Liver (tissue), 9 donors: ENCODE data around the gene PEX16. TPM values are rescaled to one million over a fixed set of nuclear protein-coding genes. Genes with fewer than 3 reads are reported as not detected.

Experiments
- DNase-seq: peaks from one replicate; pipeline ENCODE4 v3.0.0-alpha.2; 2017; ENCODE audit warnings: low spot score
- H3K27ac ChIP-seq, 2 donors: one replicate each; pipeline ENCODE4 v1.7.0; 2013; ENCODE audit warnings: inconsistent platforms in 2 of 2, low read length in 2 of 2, control low read depth in 1 of 2, low read depth in 1 of 2, mild to moderate bottlenecking in 1 of 2
- H3K27me3 ChIP-seq, 4 donors: one replicate each; pipeline versions ENCODE4 v1.6.1 to v1.7.0; 2013; ENCODE audit warnings: low read length in 3 of 4, inconsistent platforms in 1 of 4, mild to moderate bottlenecking in 1 of 4, moderate library complexity in 1 of 4; ENCODE audit not compliant: control insufficient read depth in 4 of 4, insufficient read depth in 4 of 4
- H3K36me3 ChIP-seq, 4 donors: one replicate each; pipeline versions ENCODE4 v1.6.1 to v1.7.0; 2013; ENCODE audit warnings: low read length in 3 of 4, mild to moderate bottlenecking in 3 of 4, low read depth in 1 of 4, moderate library complexity in 1 of 4; ENCODE audit not compliant: control insufficient read depth in 4 of 4, insufficient read depth in 3 of 4
- H3K4me1 ChIP-seq, 4 donors: one replicate each; pipeline versions ENCODE4 v1.6.1 to v1.7.0; 2013; ENCODE audit warnings: low read length in 3 of 4, mild to moderate bottlenecking in 3 of 4, moderate library complexity in 1 of 4; ENCODE audit not compliant: control insufficient read depth in 4 of 4, insufficient read depth in 4 of 4
- H3K4me3 ChIP-seq, 3 donors: one replicate each; pipeline versions ENCODE4 v1.6.1 to v1.7.0; 2013; ENCODE audit warnings: low read length in 3 of 3, control low read depth in 1 of 3, low read depth in 1 of 3, mild to moderate bottlenecking in 1 of 3
- H3K9ac ChIP-seq, 2 donors: one replicate each; pipeline ENCODE4 v1.7.0; 2013; ENCODE audit warnings: low read length in 2 of 2, mild to moderate bottlenecking in 2 of 2, moderate library complexity in 2 of 2, control low read depth in 1 of 2, low read depth in 1 of 2
- H3K9me3 ChIP-seq, 4 donors: one replicate each; pipeline versions ENCODE4 v1.6.1 to v1.7.0; 2013; ENCODE audit warnings: low read length in 3 of 4; ENCODE audit not compliant: control insufficient read depth in 4 of 4
- FOXA1 ChIP-seq: IDR thresholded peaks from 2 replicates; pipeline ENCODE4 v1.6.1; 2016; ENCODE audit warnings: antibody characterized with exemption
- FOXA2 ChIP-seq: IDR thresholded peaks from 2 replicates; pipeline ENCODE4 v1.6.1; 2016; ENCODE audit warnings: antibody characterized with exemption
- GABPA ChIP-seq, 2 donors: IDR thresholded peaks in 1 of 2; conservative IDR thresholded peaks in 1 of 2; 2 replicates each; pipeline ENCODE4 v1.6.1; 2016; ENCODE audit warnings: antibody characterized with exemption in 2 of 2, mild to moderate bottlenecking in 1 of 2, moderate library complexity in 1 of 2
- NR2F2 ChIP-seq: IDR thresholded peaks from 2 replicates; pipeline ENCODE4 v1.6.1; 2016; ENCODE audit warnings: antibody characterized with exemption
- RAD21 ChIP-seq, 2 donors: IDR thresholded peaks; 2 replicates each; pipeline ENCODE4 v1.6.1; 2016; ENCODE audit warnings: antibody characterized with exemption in 2 of 2, mild to moderate bottlenecking in 2 of 2
- RXRA ChIP-seq, 2 donors: IDR thresholded peaks; 2 replicates each; pipeline ENCODE4 v1.6.1; 2017 to 2018; ENCODE audit warnings: antibody characterized with exemption in 2 of 2, mild to moderate bottlenecking in 1 of 2
- SP1 ChIP-seq: IDR thresholded peaks from 2 replicates; pipeline ENCODE4 v1.6.1; 2018; ENCODE audit warnings: antibody characterized with exemption, mild to moderate bottlenecking
- TAF1 ChIP-seq: conservative IDR thresholded peaks from 2 replicates; pipeline ENCODE4 v1.6.1; 2016; ENCODE audit warnings: antibody characterized with exemption, mild to moderate bottlenecking
- YY1 ChIP-seq: IDR thresholded peaks from 2 replicates; pipeline ENCODE4 v1.6.1; 2016; ENCODE audit warnings: antibody characterized with exemption, mild to moderate bottlenecking
- WGBS: extraction: QIAGEN DNeasy Blood & Tissue Kit; methylation state at CpG from one replicate; pipeline ENCODE4 v1.1.7; 2013; 5-methylcytosine and 5-hydroxymethylcytosine counted together
- polyA plus RNA-seq, 2 donors: library from polyadenylated mRNA; stranded (reverse) in 1 of 2; unstranded in 1 of 2; fragments of 200-250 nt in 1 of 2; fragments of >200 nt in 1 of 2; fragmentation: Nextera tagmentation in 1 of 2; extraction: Ambion mirVana in 1 of 2; gene quantifications; one replicate each; pipeline versions ENCODE4 v1.2.1 to v1.2.3, GENCODE V29; 2013 to 2015
- total RNA-seq, 2 donors: library from RNA; depleted of rRNA; stranded (reverse); fragments of >200 nt; gene quantifications; one replicate each; pipeline ENCODE4 v1.2.3, GENCODE V29; 2014
- TF ChIP-seq, protein P1 (sequence below): IDR thresholded peaks from 2 replicates; pipeline ENCODE4 v1.6.1; 2016; ENCODE audit warnings: antibody characterized with exemption
- TF ChIP-seq, protein P2 (sequence below): fragments of 150-350 bp; IDR thresholded peaks from 2 replicates; pipeline ENCODE4 v1.5.1; 2017; ENCODE audit warnings: improper control_type of control experiment, low read depth, low read length; ENCODE audit not compliant: missing input control
- TF ChIP-seq, protein P3 (sequence below): IDR thresholded peaks from 2 replicates; pipeline ENCODE4 v1.6.1; 2016; ENCODE audit warnings: antibody characterized with exemption
- TF ChIP-seq, protein P4 (sequence below): IDR thresholded peaks from 2 replicates; pipeline ENCODE4 v1.6.1; 2016; ENCODE audit warnings: antibody characterized with exemption, mild to moderate bottlenecking
- TF ChIP-seq, protein P5 (sequence below): IDR thresholded peaks from 2 replicates; pipeline ENCODE4 v1.6.1; 2016; ENCODE audit warnings: antibody characterized with exemption
- donor health status: healthy.
- donor health status: healthy.
- donor health status: healthy.
- donor health status: healthy.
- donor health status: healthy.

Gene PEX16
- total and polyA plus RNA-seq, 4 donors, result 18.8 to 41.2 (median 29.8) TPM

DNA sequence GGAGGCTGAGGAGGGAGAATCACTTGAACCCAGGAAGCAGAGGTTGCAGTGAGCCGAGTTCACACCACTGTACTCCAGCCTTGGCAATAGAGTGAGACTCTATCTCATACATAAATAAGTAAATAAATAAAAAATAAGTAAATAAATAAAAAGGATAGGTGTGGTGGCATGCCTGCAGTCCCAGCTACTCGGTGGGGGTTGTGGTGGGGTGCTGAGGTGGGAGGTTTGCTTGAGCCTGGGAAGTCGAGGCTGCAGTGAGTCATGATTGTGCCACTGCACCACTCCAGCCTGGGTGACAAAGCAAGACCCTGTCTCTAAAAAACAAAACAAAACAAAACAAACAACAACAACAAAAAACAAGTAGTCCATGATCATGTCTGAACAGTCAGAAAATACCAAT lies 7.9 kb upstream of the PEX16 start (continued):
- TF ChIP-seq, protein P1, sequence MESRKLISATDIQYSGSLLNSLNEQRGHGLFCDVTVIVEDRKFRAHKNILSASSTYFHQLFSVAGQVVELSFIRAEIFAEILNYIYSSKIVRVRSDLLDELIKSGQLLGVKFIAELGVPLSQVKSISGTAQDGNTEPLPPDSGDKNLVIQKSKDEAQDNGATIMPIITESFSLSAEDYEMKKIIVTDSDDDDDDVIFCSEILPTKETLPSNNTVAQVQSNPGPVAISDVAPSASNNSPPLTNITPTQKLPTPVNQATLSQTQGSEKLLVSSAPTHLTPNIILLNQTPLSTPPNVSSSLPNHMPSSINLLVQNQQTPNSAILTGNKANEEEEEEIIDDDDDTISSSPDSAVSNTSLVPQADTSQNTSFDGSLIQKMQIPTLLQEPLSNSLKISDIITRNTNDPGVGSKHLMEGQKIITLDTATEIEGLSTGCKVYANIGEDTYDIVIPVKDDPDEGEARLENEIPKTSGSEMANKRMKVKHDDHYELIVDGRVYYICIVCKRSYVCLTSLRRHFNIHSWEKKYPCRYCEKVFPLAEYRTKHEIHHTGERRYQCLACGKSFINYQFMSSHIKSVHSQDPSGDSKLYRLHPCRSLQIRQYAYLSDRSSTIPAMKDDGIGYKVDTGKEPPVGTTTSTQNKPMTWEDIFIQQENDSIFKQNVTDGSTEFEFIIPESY, result no peak

DNA sequence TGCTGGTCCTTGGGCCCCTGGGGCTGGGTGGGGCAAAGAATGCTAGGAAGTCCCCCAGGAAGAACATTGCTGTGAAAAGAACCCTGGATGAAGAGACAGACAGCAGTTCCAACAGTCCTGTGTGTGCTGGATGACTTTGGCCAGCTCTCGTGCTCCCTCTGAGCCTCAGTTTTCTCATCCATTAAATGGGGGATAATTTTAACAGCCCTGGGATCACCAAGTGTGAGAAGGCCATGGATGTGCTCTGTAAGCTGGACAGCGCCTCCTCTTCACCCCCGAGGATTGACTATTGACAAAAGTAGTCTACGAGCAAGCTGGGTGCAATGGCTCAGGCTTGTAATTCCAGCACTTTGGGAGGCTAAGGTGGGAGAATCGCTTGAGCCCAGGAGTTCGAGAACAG lies 7.2 kb upstream of the PEX16 start:
- Histone ChIP-seq H3K27me3 (no peaks in the 10 kb centered on the region), H3K9me3 (no peaks in the 10 kb centered on the region), H3K9ac (no peak overlapping the region), H3K27ac (no peak overlapping the region), H3K4me3 (no peak overlapping the region), H3K36me3 (no peaks in the 10 kb centered on the region), H3K4me1 (peaks cover 0 to 12% (median 4%) of the 10 kb centered on the region in 4 donors)
- no peak for DNase-seq
- TF ChIP-seq RXRA (IDR thresholded peaks at IDR 0.05) (no peak), GABPA (IDR thresholded peaks at IDR 0.05 in 1 of 2, conservative IDR thresholded peaks at IDR 0.05 in 1 of 2) (no peak)
- WGBS, result 95% methylated on average over 6 of the region's 6 CpGs

DNA sequence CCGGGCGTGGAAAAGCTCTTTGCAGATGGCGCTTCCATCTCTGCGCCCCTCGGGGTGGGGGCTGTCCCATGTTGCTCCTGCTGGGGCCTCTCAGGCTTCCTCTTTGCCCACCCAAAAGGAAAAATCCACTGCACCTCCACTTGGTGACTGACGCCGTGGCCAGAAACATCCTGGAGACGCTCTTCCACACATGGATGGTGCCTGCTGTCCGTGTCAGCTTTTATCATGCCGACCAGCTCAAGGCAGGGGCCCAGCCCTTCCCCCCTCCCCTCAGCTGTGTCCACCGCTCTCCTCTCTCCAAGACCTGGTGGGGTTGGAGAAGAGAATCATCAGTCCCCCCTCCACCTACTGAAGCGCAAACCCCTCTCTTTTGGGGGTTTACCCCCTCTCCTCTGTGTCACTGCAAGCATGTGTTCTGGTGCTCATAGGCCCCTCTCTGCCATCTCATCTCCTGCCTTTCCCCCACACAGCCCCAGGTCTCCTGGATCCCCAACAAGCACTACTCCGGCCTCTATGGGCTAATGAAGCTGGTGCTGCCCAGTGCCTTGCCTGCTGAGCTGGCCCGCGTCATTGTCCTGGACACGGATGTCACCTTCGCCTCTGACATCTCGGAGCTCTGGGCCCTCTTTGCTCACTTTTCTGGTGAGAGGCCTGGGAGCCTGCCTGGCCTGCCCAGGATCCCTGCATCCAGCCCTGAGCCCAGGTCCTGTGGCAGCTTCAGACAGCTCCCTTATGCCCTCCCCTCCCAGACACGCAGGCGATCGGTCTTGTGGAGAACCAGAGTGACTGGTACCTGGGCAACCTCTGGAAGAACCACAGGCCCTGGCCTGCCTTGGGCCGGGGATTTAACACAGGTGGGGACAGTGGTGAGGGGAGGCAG lies 6.6 kb upstream of the PEX16 start:
- no peak overlapping the region for H3K4me3 ChIP-seq
- TF ChIP-seq GABPA (IDR thresholded peaks at IDR 0.05 in 1 of 2, conservative IDR thresholded peaks at IDR 0.05 in 1 of 2) (no peak), TAF1 (no peak), YY1 (no peak), RXRA (IDR thresholded peaks at IDR 0.05) (no peak), FOXA2 (no peak), FOXA1 (no peak), RAD21 (IDR thresholded peaks at IDR 0.05) (no peak), NR2F2 (no peak), SP1 (no peak)
- TF ChIP-seq, protein P2, sequence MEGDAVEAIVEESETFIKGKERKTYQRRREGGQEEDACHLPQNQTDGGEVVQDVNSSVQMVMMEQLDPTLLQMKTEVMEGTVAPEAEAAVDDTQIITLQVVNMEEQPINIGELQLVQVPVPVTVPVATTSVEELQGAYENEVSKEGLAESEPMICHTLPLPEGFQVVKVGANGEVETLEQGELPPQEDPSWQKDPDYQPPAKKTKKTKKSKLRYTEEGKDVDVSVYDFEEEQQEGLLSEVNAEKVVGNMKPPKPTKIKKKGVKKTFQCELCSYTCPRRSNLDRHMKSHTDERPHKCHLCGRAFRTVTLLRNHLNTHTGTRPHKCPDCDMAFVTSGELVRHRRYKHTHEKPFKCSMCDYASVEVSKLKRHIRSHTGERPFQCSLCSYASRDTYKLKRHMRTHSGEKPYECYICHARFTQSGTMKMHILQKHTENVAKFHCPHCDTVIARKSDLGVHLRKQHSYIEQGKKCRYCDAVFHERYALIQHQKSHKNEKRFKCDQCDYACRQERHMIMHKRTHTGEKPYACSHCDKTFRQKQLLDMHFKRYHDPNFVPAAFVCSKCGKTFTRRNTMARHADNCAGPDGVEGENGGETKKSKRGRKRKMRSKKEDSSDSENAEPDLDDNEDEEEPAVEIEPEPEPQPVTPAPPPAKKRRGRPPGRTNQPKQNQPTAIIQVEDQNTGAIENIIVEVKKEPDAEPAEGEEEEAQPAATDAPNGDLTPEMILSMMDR, result no peak
- TF ChIP-seq, protein P1, result no peak
- TF ChIP-seq, protein P3, sequence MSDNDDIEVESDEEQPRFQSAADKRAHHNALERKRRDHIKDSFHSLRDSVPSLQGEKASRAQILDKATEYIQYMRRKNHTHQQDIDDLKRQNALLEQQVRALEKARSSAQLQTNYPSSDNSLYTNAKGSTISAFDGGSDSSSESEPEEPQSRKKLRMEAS, result no peak
- TF ChIP-seq, protein P4, sequence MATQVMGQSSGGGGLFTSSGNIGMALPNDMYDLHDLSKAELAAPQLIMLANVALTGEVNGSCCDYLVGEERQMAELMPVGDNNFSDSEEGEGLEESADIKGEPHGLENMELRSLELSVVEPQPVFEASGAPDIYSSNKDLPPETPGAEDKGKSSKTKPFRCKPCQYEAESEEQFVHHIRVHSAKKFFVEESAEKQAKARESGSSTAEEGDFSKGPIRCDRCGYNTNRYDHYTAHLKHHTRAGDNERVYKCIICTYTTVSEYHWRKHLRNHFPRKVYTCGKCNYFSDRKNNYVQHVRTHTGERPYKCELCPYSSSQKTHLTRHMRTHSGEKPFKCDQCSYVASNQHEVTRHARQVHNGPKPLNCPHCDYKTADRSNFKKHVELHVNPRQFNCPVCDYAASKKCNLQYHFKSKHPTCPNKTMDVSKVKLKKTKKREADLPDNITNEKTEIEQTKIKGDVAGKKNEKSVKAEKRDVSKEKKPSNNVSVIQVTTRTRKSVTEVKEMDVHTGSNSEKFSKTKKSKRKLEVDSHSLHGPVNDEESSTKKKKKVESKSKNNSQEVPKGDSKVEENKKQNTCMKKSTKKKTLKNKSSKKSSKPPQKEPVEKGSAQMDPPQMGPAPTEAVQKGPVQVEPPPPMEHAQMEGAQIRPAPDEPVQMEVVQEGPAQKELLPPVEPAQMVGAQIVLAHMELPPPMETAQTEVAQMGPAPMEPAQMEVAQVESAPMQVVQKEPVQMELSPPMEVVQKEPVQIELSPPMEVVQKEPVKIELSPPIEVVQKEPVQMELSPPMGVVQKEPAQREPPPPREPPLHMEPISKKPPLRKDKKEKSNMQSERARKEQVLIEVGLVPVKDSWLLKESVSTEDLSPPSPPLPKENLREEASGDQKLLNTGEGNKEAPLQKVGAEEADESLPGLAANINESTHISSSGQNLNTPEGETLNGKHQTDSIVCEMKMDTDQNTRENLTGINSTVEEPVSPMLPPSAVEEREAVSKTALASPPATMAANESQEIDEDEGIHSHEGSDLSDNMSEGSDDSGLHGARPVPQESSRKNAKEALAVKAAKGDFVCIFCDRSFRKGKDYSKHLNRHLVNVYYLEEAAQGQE, result no peak
- TF ChIP-seq, protein P5, sequence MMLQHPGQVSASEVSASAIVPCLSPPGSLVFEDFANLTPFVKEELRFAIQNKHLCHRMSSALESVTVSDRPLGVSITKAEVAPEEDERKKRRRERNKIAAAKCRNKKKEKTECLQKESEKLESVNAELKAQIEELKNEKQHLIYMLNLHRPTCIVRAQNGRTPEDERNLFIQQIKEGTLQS, result no peak
- no peak overlapping the region for H3K9ac ChIP-seq
- no peak for DNase-seq
- H3K36me3 ChIP-seq, result no peaks in the 10 kb centered on the region
- no peaks in the 10 kb centered on the region for H3K27me3 ChIP-seq
- no peaks in the 10 kb centered on the region for H3K9me3 ChIP-seq
- H3K27ac ChIP-seq, result no peak overlapping the region
- H3K4me1 ChIP-seq, result peaks cover 0 to 12% (median 4%) of the 10 kb centered on the region in 4 donors
- 91% methylated on average over 22 of the region's 22 CpGs for WGBS
